Measurements from ENCODE around the gene C4A. TPM values are rescaled to one million over a fixed set of nuclear protein-coding genes. Genes with fewer than 3 reads are reported as not detected.

Gene C4A
- total and polyA plus RNA-seq, 2 of the 13 experiments (the other 11 are each of a cell fraction or from before 2014, with no cell fraction given): 165 to 478 TPM

GRCh38 chr6:31972709-31973350, 9.0 kb upstream of the C4A start (continued):
- TF ChIP-seq, protein P1, sequence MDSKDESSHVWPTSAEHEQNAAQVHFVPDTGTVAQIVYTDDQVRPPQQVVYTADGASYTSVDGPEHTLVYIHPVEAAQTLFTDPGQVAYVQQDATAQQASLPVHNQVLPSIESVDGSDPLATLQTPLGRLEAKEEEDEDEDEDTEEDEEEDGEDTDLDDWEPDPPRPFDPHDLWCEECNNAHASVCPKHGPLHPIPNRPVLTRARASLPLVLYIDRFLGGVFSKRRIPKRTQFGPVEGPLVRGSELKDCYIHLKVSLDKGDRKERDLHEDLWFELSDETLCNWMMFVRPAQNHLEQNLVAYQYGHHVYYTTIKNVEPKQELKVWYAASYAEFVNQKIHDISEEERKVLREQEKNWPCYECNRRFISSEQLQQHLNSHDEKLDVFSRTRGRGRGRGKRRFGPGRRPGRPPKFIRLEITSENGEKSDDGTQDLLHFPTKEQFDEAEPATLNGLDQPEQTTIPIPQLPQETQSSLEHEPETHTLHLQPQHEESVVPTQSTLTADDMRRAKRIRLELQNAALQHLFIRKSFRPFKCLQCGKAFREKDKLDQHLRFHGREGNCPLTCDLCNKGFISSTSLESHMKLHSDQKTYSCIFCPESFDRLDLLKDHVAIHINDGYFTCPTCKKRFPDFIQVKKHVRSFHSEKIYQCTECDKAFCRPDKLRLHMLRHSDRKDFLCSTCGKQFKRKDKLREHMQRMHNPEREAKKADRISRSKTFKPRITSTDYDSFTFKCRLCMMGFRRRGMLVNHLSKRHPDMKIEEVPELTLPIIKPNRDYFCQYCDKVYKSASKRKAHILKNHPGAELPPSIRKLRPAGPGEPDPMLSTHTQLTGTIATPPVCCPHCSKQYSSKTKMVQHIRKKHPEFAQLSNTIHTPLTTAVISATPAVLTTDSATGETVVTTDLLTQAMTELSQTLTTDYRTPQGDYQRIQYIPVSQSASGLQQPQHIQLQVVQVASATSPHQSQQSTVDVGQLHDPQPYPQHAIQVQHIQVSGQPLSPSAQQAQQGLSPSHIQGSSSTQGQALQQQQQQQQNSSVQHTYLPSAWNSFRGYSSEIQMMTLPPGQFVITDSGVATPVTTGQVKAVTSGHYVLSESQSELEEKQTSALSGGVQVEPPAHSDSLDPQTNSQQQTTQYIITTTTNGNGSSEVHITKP (CRISPR knock-in tag; IDR thresholded peaks at IDR 0.05; ENCODE audit: low read depth): peak; percentile 18; the same call in 1 of the 2 replicates
- no peak for TF ChIP-seq CCAR2 (optimal IDR thresholded peaks at IDR 0.05; ENCODE audit: low read depth, low read length)
- no peak for TF ChIP-seq NFYC (CRISPR knock-in tag; IDR thresholded peaks at IDR 0.05)
- TF ChIP-seq FOXJ3 (CRISPR knock-in tag; IDR thresholded peaks at IDR 0.05; ENCODE audit: borderline replicate concordance): no peak; the same call in 1 of the 2 replicates
- TF ChIP-seq POLR2A (IDR thresholded peaks at IDR 0.05; ENCODE audit: insufficient read depth in 1 of 2, low read depth in 2 of 2, low read length in 2 of 2): peak in 1 of 2 experiments; percentile 14; a peak in 1 of 4 replicates
- TF ChIP-seq MEIS2 (CRISPR knock-in tag; IDR thresholded peaks at IDR 0.05): peak; percentile 24; the same call in 1 of the 2 replicates
- no peak for TF ChIP-seq SYNCRIP (IDR thresholded peaks at IDR 0.05; ENCODE audit: insufficient read depth, low read depth, low read length)
- no peak for TF ChIP-seq KLF15 (CRISPR knock-in tag; IDR thresholded peaks at IDR 0.05; ENCODE audit: borderline replicate concordance)
- no peak for TF ChIP-seq ZNF557 (CRISPR knock-in tag; IDR thresholded peaks at IDR 0.05)
- TF ChIP-seq, protein P2, sequence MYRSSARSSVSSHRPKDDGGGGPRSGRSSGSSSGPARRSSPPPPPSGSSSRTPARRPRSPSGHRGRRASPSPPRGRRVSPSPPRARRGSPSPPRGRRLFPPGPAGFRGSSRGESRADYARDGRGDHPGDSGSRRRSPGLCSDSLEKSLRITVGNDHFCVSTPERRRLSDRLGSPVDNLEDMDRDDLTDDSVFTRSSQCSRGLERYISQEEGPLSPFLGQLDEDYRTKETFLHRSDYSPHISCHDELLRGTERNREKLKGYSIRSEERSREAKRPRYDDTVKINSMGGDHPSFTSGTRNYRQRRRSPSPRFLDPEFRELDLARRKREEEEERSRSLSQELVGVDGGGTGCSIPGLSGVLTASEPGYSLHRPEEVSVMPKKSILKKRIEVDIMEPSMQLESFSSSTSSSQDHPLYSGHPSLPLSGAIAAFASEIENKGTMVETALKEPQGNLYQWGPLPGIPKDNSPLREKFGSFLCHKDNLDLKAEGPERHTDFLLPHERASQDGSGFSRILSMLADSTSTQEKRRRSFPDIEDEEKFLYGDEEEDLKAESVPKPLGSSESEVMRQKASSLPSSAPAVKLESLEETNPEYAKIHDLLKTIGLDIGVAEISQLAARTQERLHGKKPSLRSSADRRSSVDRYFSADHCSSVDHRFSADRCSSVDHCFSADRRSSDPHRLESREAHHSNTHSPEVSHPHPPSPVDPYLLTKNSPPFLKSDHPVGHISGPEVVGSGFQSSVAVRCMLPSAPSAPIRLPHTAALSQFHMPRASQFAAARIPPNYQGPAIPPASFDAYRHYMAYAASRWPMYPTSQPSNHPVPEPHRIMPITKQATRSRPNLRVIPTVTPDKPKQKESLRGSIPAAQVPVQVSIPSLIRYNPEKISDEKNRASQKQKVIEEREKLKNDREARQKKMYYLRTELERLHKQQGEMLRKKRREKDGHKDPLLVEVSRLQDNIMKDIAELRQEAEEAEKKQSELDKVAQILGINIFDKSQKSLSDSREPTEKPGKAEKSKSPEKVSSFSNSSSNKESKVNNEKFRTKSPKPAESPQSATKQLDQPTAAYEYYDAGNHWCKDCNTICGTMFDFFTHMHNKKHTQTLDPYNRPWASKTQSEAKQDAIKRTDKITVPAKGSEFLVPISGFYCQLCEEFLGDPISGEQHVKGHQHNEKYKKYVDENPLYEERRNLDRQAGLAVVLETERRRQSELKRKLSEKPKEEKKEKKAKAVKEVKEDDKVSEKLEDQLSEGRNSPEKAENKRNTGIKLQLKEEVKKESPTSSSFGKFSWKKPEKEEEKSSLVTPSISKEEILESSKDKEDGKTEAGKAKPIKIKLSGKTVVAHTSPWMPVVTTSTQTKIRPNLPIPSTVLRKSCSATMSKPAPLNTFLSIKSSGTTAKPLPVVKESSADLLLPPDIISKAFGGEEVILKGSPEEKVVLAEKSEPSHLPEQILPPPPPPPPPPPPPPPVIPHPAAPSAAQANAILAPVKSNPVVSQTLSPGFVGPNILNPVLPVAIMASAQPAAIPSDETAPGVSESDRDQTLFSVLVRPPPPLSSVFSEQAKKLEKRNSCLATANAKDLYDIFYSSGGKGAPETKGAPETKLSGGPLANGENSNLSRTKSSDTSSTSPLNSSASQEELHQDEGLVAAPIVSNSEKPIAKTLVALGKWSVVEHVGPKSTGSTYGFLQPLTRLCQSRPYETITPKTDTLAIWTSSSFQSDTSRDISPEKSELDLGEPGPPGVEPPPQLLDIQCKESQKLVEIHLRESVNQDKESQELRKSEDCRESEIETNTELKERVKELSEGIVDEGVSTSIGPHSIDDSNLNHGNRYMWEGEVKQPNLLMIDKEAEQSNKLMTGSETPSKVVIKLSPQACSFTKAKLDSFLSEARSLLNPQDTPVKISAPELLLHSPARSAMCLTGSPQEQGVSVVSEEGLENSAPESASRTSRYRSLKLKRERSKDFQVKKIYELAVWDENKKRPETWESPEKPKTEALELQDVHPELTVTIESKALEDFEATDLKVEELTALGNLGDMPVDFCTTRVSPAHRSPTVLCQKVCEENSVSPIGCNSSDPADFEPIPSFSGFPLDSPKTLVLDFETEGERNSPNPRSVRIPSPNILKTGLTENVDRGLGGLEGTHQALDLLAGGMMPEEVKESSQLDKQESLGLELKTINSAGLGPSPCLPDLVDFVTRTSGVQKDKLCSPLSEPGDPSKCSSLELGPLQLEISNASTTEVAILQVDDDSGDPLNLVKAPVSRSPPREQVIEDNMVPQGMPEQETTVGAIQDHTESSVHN (CRISPR knock-in tag; IDR thresholded peaks at IDR 0.05): peak; percentile 30; the same call in 1 of the 2 replicates
- TF ChIP-seq RBM39 (IDR thresholded peaks at IDR 0.05; ENCODE audit: low read depth, low read length, poor library complexity, severe bottlenecking): no peak
- TF ChIP-seq, protein P3, sequence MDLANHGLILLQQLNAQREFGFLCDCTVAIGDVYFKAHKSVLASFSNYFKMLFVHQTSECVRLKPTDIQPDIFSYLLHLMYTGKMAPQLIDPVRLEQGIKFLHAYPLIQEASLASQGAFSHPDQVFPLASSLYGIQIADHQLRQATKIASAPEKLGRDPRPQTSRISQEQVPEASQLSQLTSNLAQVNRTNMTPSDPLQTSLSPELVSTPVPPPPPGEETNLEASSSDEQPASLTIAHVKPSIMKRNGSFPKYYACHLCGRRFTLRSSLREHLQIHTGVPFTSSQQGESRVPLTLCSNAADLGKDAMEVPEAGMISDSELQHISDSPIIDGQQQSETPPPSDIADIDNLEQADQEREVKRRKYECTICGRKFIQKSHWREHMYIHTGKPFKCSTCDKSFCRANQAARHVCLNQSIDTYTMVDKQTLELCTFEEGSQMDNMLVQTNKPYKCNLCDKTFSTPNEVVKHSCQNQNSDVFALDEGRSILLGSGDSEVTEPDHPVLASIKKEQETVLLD (CRISPR knock-in tag; IDR thresholded peaks at IDR 0.05; ENCODE audit: low read depth): no peak
- TF ChIP-seq TFE3 (CRISPR knock-in tag; IDR thresholded peaks at IDR 0.05): no peak

Data from HepG2 (cell line).